Measurements from ENCODE around the gene ABCF3. TPM values are rescaled to one million over a fixed set of nuclear protein-coding genes. Genes with fewer than 3 reads are reported as not detected.

Gene ABCF3
- total and polyA plus RNA-seq, 2 of the 13 experiments (the other 11 are each of a cell fraction or from before 2014, with no cell fraction given): 38.8 to 46.5 TPM

GRCh38 chr3:184174646-184175492, 11.1 kb upstream of the ABCF3 start, which contains the start of gene AP2M1 (continued):
- TF ChIP-seq EP300 (IDR thresholded peaks at IDR 0.05; ENCODE audit: low read depth in 2 of 2, low read length in 2 of 2) (no peak), EP300 (CRISPR knock-in tag; IDR thresholded peaks at IDR 0.05; ENCODE audit: borderline replicate concordance) (no peak), ZNF678 (CRISPR knock-in tag; IDR thresholded peaks at IDR 0.05) (no peak), ZNF354B (CRISPR knock-in tag; IDR thresholded peaks at IDR 0.05) (no peak), PHF8 (CRISPR knock-in tag; IDR thresholded peaks at IDR 0.05) (peak; percentile 84), CHD4 (IDR thresholded peaks at IDR 0.05; ENCODE audit: borderline replicate concordance, low read length) (no peak), MZF1 (CRISPR knock-in tag; IDR thresholded peaks at IDR 0.05; ENCODE audit: borderline replicate concordance) (peak; percentile 90), KDM4B (CRISPR knock-in tag; IDR thresholded peaks at IDR 0.05) (no peak), ARID2 (CRISPR knock-in tag; IDR thresholded peaks at IDR 0.05; ENCODE audit: borderline replicate concordance) (0 out of 2 replicates have a peak, but pooled peaks have one; percentile 75), ZNF513 (CRISPR knock-in tag; conservative IDR thresholded peaks at IDR 0.05) (no peak), EED (CRISPR knock-in tag; IDR thresholded peaks at IDR 0.05) (no peak; the same call in 1 of the 2 replicates), HDAC6 (IDR thresholded peaks at IDR 0.05; ENCODE audit: low read depth, low read length) (no peak), HNRNPK (IDR thresholded peaks at IDR 0.05; ENCODE audit: low read depth, low read length, poor library complexity, severe bottlenecking) (peak; percentile 16), ZNF142 (CRISPR knock-in tag; IDR thresholded peaks at IDR 0.05) (no peak), EEA1 (CRISPR knock-in tag; IDR thresholded peaks at IDR 0.05; ENCODE audit: borderline replicate concordance) (no peak), ARHGAP35 (CRISPR knock-in tag; IDR thresholded peaks at IDR 0.05; ENCODE audit: borderline replicate concordance) (peak; percentile 85), ZXDC (CRISPR knock-in tag; IDR thresholded peaks at IDR 0.05) (peak; percentile 21; the same call in 1 of the 2 replicates), ZSCAN20 (CRISPR knock-in tag; IDR thresholded peaks at IDR 0.05; ENCODE audit: borderline replicate concordance) (no peak), FOSL1 (CRISPR knock-in tag; IDR thresholded peaks at IDR 0.05; ENCODE audit: borderline replicate concordance) (no peak)

All from HepG2 (cell line).